Panc1 (cell line): ENCODE data around the gene EMC8.

ENCODE experiments used
- CTCF ChIP-seq: fragments of 450-650 bp; IDR thresholded peaks from 2 replicates; pipeline ENCODE4 v1.5.1; 2017; ENCODE audit warnings: mild to moderate bottlenecking
- POLR2AphosphoS5 ChIP-seq: IDR thresholded peaks from 2 replicates; pipeline ENCODE4 v1.6.1; 2012; ENCODE audit warnings: mild to moderate bottlenecking, low read depth, low read length, moderate library complexity
- SIN3A ChIP-seq: IDR thresholded peaks from 2 replicates; pipeline ENCODE4 v1.6.1; 2012; ENCODE audit warnings: low read depth, mild to moderate bottlenecking, low read length, moderate library complexity, borderline replicate concordance; ENCODE audit not compliant: insufficient read depth
- TCF7L2 ChIP-seq: IDR thresholded peaks from 2 replicates; pipeline ENCODE4 v1.6.1; 2011; ENCODE audit warnings: mild to moderate bottlenecking, low read depth, low read length, inconsistent platforms
- TF ChIP-seq, protein P1 (sequence below), 2 experiments: IDR thresholded peaks; 2 replicates each; pipeline ENCODE4 v1.6.1; 2011 to 2012; ENCODE audit warnings: low read depth in 2 of 2, control low read depth in 1 of 2, low read length in 1 of 2, mild to moderate bottlenecking in 1 of 2, moderate library complexity in 1 of 2; ENCODE audit not compliant: insufficient read depth in 1 of 2

DNA sequence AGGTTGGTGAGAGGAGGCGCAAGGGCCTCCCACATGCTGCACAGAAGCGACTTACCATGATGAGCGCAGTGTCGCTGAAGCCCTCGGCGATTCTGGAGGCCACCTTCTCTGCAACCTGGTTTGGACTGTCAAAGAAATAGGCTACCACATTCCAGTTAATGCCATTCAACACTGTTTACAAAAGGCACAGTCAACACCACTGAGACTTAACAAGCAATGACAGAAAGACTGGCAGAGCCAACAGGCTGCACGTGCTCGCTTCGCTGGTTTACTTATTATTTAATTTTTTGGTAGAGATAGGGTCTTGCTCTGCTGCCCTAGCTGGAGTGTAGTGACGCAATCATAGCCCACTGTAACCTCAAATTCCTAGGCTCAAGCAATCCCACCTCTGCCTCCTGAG, 18.2 kb downstream of the EMC8 start:
- no peak for TF ChIP-seq CTCF
- TF ChIP-seq, protein P1, sequence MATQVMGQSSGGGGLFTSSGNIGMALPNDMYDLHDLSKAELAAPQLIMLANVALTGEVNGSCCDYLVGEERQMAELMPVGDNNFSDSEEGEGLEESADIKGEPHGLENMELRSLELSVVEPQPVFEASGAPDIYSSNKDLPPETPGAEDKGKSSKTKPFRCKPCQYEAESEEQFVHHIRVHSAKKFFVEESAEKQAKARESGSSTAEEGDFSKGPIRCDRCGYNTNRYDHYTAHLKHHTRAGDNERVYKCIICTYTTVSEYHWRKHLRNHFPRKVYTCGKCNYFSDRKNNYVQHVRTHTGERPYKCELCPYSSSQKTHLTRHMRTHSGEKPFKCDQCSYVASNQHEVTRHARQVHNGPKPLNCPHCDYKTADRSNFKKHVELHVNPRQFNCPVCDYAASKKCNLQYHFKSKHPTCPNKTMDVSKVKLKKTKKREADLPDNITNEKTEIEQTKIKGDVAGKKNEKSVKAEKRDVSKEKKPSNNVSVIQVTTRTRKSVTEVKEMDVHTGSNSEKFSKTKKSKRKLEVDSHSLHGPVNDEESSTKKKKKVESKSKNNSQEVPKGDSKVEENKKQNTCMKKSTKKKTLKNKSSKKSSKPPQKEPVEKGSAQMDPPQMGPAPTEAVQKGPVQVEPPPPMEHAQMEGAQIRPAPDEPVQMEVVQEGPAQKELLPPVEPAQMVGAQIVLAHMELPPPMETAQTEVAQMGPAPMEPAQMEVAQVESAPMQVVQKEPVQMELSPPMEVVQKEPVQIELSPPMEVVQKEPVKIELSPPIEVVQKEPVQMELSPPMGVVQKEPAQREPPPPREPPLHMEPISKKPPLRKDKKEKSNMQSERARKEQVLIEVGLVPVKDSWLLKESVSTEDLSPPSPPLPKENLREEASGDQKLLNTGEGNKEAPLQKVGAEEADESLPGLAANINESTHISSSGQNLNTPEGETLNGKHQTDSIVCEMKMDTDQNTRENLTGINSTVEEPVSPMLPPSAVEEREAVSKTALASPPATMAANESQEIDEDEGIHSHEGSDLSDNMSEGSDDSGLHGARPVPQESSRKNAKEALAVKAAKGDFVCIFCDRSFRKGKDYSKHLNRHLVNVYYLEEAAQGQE (IDR thresholded peaks at IDR 0.05; ENCODE audit: insufficient read depth in 1 of 2, low read depth in 2 of 2, low read length in 1 of 2): no peak
- TF ChIP-seq POLR2AphosphoS5: no peak
- TF ChIP-seq SIN3A: no peak
- no peak for TF ChIP-seq TCF7L2
